H1 (cell line): ENCODE data around the gene PRKN. TPM values are rescaled to one million over a fixed set of nuclear protein-coding genes. Genes with fewer than 3 reads are reported as not detected.

ENCODE experiments used
- CTCF ChIA-PET: fragments of 300-600 bp; sonication (Branson Sonifier 250); formaldehyde crosslinking; loops from one replicate; lab custom pipeline; 2021; ENCODE audit not compliant: partially characterized antibody; lab: Charles Lee
- POLR2A ChIA-PET: fragments of 300-600 bp; sonication (Branson Sonifier 250); formaldehyde crosslinking; loops from one replicate; lab custom pipeline; 2021; ENCODE audit warnings: inconsistent platforms; ENCODE audit not compliant: partially characterized antibody; lab: Charles Lee
- DNase-seq, 2 experiments: peaks; one replicate each; pipeline versions ENCODE4 v3.0.0 to v3.0.0-alpha.2; 2010 to 2022; ENCODE audit warnings: low spot score in 2 of 2, low read depth in 1 of 2, mixed read lengths in 1 of 2
- FAIRE-seq: peaks from 2 replicates; lab custom pipeline; 2011; peaks lifted over from hg19 to GRCh38; lab: Jason Lieb, UNC
- H2AFZ ChIP-seq: 2 replicates; pipeline ENCODE4 v1.8.1; 2012; ENCODE audit warnings: low read length, inconsistent platforms
- H2AK5ac ChIP-seq: 2 replicates; pipeline ENCODE4 v1.6.1; 2013; ENCODE audit warnings: low read depth, low read length
- H2BK120ac ChIP-seq: replicated peaks from 2 replicates; pipeline ENCODE3; 2013; ENCODE audit warnings: low read depth, low read length, inconsistent platforms
- H2BK12ac ChIP-seq: 2 replicates; pipeline ENCODE4 v1.6.1; 2013; ENCODE audit warnings: low read depth, low read length
- H2BK15ac ChIP-seq: 2 replicates; pipeline ENCODE4 v1.6.1; 2013; ENCODE audit warnings: low read length
- H2BK20ac ChIP-seq: 2 replicates; pipeline ENCODE4 v1.6.1; 2013; ENCODE audit warnings: low read length
- H2BK5ac ChIP-seq: 2 replicates; pipeline ENCODE4 v1.6.1; 2013; ENCODE audit warnings: low read depth, low read length
- H3K14ac ChIP-seq: 2 replicates; pipeline ENCODE4 v1.6.1; 2013; ENCODE audit warnings: inconsistent platforms; ENCODE audit not compliant: insufficient read length
- H3K18ac ChIP-seq: 2 replicates; pipeline ENCODE4 v1.6.1; 2013; ENCODE audit warnings: low read length; ENCODE audit errors: extremely low read depth
- H3K23ac ChIP-seq: 2 replicates; pipeline ENCODE4 v1.6.1; 2013; ENCODE audit warnings: inconsistent platforms; ENCODE audit not compliant: insufficient read length
- H3K23me2 ChIP-seq: 2 replicates; pipeline ENCODE4 v1.6.1; 2013; ENCODE audit warnings: low read depth, low read length
- H3K27ac ChIP-seq: 2 replicates; pipeline ENCODE4 v1.6.1; 2011; ENCODE audit warnings: low read depth, low read length, inconsistent platforms
- H3K27me3 ChIP-seq, 4 experiments: replicated peaks in 1 of 4; 1 replicate in 1 of 4; 2 replicates in 3 of 4; pipeline versions ENCODE4 v1.6.1 to v1.8.1; 2011 to 2013; ENCODE audit warnings: low read length in 3 of 4, mild to moderate bottlenecking in 3 of 4, inconsistent platforms in 2 of 4, mixed read lengths in 2 of 4, moderate library complexity in 1 of 4; ENCODE audit not compliant: control insufficient read depth in 3 of 4, insufficient read depth in 3 of 4; ENCODE audit errors: extremely low read depth in 1 of 4
- H3K36me3 ChIP-seq, 4 experiments: 2 replicates each; pipeline versions ENCODE4 v1.6.1 to v1.8.1; 2011 to 2013; ENCODE audit warnings: mild to moderate bottlenecking in 4 of 4, low read length in 3 of 4, moderate library complexity in 2 of 4, control low read depth in 1 of 4, inconsistent platforms in 1 of 4; ENCODE audit not compliant: insufficient read depth in 4 of 4, control insufficient read depth in 2 of 4
- H3K4ac ChIP-seq: replicated peaks from 2 replicates; pipeline ENCODE3; 2013; ENCODE audit warnings: low read length, low read depth, mixed read lengths, inconsistent platforms; ENCODE audit not compliant: insufficient read length
- H3K4me1 ChIP-seq, 4 experiments: replicated peaks in 1 of 4; 1 replicate in 1 of 4; 2 replicates in 3 of 4; pipeline versions ENCODE4 v1.6.1 to v1.8.1; 2011 to 2013; ENCODE audit warnings: low read length in 3 of 4, inconsistent platforms in 2 of 4, mixed read lengths in 1 of 4; ENCODE audit not compliant: insufficient read depth in 4 of 4, control insufficient read depth in 3 of 4
- H3K4me2 ChIP-seq, 2 experiments: 2 replicates each; pipeline versions ENCODE4 v1.6.1 to v1.8.1; 2011 to 2013; ENCODE audit warnings: low read depth in 2 of 2, low read length in 2 of 2, control low read depth in 1 of 2, inconsistent platforms in 1 of 2, mild to moderate bottlenecking in 1 of 2; ENCODE audit not compliant: insufficient read depth in 1 of 2
- H3K4me3 ChIP-seq, 4 experiments: fragments of 200-600, 300-600 bp in 1 of 4; sonication (generic), shearing (Covaris generic), sonication (Bioruptor Twin) in 1 of 4; 2 replicates each; pipeline versions ENCODE4 v1.5.1 to v1.8.1; 2011 to 2016; ENCODE audit warnings: low read length in 4 of 4, low read depth in 3 of 4, control low read depth in 2 of 4, inconsistent platforms in 2 of 4, mild to moderate bottlenecking in 2 of 4, mixed read lengths in 1 of 4, moderate library complexity in 1 of 4; ENCODE audit not compliant: insufficient read depth in 2 of 4; ENCODE audit errors: extremely low read depth in 1 of 4
- H3K56ac ChIP-seq: replicated peaks from 2 replicates; pipeline ENCODE3; 2013; ENCODE audit warnings: low read depth, mild to moderate bottlenecking, mixed read lengths, low read length, inconsistent platforms; ENCODE audit not compliant: insufficient read length
- H3K79me1 ChIP-seq: 2 replicates; pipeline ENCODE4 v1.6.1; 2013; ENCODE audit warnings: low read depth, low read length, control low read depth
- H3K79me2 ChIP-seq, 2 experiments: 2 replicates each; pipeline versions ENCODE4 v1.6.1 to v1.8.1; 2012 to 2013; ENCODE audit warnings: low read length in 2 of 2, mild to moderate bottlenecking in 2 of 2, inconsistent platforms in 1 of 2; ENCODE audit not compliant: insufficient read depth in 2 of 2, control insufficient read depth in 1 of 2
- H3K9ac ChIP-seq, 4 experiments: replicated peaks in 1 of 4; 1 replicate in 1 of 4; 2 replicates in 3 of 4; pipeline versions ENCODE4 v1.6.1 to v1.8.1; 2011 to 2013; ENCODE audit warnings: low read depth in 3 of 4, low read length in 3 of 4, control low read depth in 2 of 4, mild to moderate bottlenecking in 2 of 4, moderate library complexity in 2 of 4, inconsistent platforms in 1 of 4; ENCODE audit errors: extremely low read depth in 1 of 4
- H3K9me3 ChIP-seq, 2 experiments: 2 replicates each; pipeline versions ENCODE4 v1.6.1 to v1.8.1; 2012 to 2013; ENCODE audit warnings: mild to moderate bottlenecking in 2 of 2, moderate library complexity in 2 of 2, control low read depth in 1 of 2, inconsistent platforms in 1 of 2, low read depth in 1 of 2, low read length in 1 of 2, mixed read lengths in 1 of 2; ENCODE audit not compliant: insufficient read depth in 2 of 2
- H4K20me1 ChIP-seq, 2 experiments: replicated peaks in 1 of 2; 2 replicates each; pipeline versions ENCODE3 to v1.8.1; 2011 to 2013; ENCODE audit warnings: inconsistent platforms in 2 of 2, low read length in 2 of 2, mild to moderate bottlenecking in 1 of 2; ENCODE audit not compliant: insufficient read depth in 2 of 2, control insufficient read depth in 1 of 2
- H4K5ac ChIP-seq: 2 replicates; pipeline ENCODE4 v1.6.1; 2013; ENCODE audit warnings: low read length, low read depth, mixed read lengths, inconsistent platforms; ENCODE audit not compliant: insufficient read length
- H4K8ac ChIP-seq: 2 replicates; pipeline ENCODE4 v1.8.0; 2013; ENCODE audit warnings: mild to moderate bottlenecking, moderate library complexity, low read length, inconsistent platforms; ENCODE audit not compliant: insufficient read depth; ENCODE audit errors: extremely low read depth
- H4K91ac ChIP-seq: replicated peaks from 2 replicates; pipeline ENCODE3; 2013; ENCODE audit warnings: low read length, mixed read lengths, inconsistent platforms; ENCODE audit not compliant: insufficient read length
- BCL11A ChIP-seq, 2 experiments: IDR thresholded peaks; one replicate each; pipeline ENCODE4 v1.6.1; 2011; ENCODE audit warnings: low read depth in 2 of 2, low read length in 2 of 2, mild to moderate bottlenecking in 2 of 2
- CHD1 ChIP-seq: IDR thresholded peaks from 2 replicates; pipeline ENCODE4 v1.6.1; 2012; ENCODE audit warnings: low read depth, low read length, improper control_type of control experiment
- CTBP2 ChIP-seq: IDR thresholded peaks from 2 replicates; pipeline ENCODE4 v1.7.0; 2011; ENCODE audit warnings: borderline replicate concordance, mild to moderate bottlenecking, moderate library complexity, mixed read lengths, low read length; ENCODE audit not compliant: insufficient read depth, insufficient read length
- E2F6 ChIP-seq: IDR thresholded peaks from 2 replicates; pipeline ENCODE4 v1.6.1; 2012; ENCODE audit warnings: inconsistent platforms
- EGR1 ChIP-seq: IDR thresholded peaks from 2 replicates; pipeline ENCODE4 v1.6.1; 2011; ENCODE audit warnings: low read depth, low read length, borderline replicate concordance
- KDM5A ChIP-seq: fragments of 200-600 bp; IDR thresholded peaks from 2 replicates; pipeline ENCODE4 v1.7.1; 2012; ENCODE audit warnings: mild to moderate bottlenecking, low read length, inconsistent platforms, mixed read lengths
- NRF1 ChIP-seq: IDR thresholded peaks from 2 replicates; pipeline ENCODE4 v1.6.1; 2011; ENCODE audit warnings: mild to moderate bottlenecking, low read depth, low read length, improper control_type of control experiment
- POU5F1 ChIP-seq: IDR thresholded peaks from 2 replicates; pipeline ENCODE4 v1.6.1; 2011; ENCODE audit warnings: low read depth, mild to moderate bottlenecking, low read length, moderate library complexity
- RAD21 ChIP-seq, 2 experiments: IDR thresholded peaks in 1 of 2; conservative IDR thresholded peaks in 1 of 2; 2 replicates each; pipeline ENCODE4 v1.6.1; 2011; ENCODE audit warnings: low read depth in 2 of 2, low read length in 2 of 2, improper control_type of control experiment in 1 of 2, inconsistent platforms in 1 of 2, mild to moderate bottlenecking in 1 of 2, moderate library complexity in 1 of 2
- SIX5 ChIP-seq: IDR thresholded peaks from 2 replicates; pipeline ENCODE4 v1.6.1; 2011; ENCODE audit warnings: mild to moderate bottlenecking, low read depth, low read length
- USF2 ChIP-seq: IDR thresholded peaks from 2 replicates; pipeline ENCODE4 v1.6.1; 2011; ENCODE audit warnings: low read length, improper control_type of control experiment
- whole genome bisulfite sequencing, 2 experiments: shearing (Covaris generic) in 1 of 2; methylation state at CpG; one replicate each; pipeline versions ENCODE4 v1.1.6 to v1.1.7; 2013 to 2015; ENCODE audit warnings: low lambda C conversion rate in 2 of 2, mixed read lengths in 2 of 2, inconsistent platforms in 1 of 2, low coverage in 1 of 2, missing lambda C conversion rate in 1 of 2; ENCODE audit not compliant: insufficient replicate concordance in 2 of 2, insufficient coverage in 1 of 2, insufficient read length in 1 of 2; ENCODE audit errors: extremely low coverage in 1 of 2, missing lambda C conversion rate in 1 of 2; 5-methylcytosine and 5-hydroxymethylcytosine counted together
- polyA plus RNA-seq, 7 experiments: library from polyadenylated mRNA; depleted of rRNA in 3 of 7; stranded (reverse) in 5 of 7; unstranded in 2 of 7; fragments of >200 nt in 5 of 7; fragments of 200-250 nt in 2 of 7; gene quantifications; 1 replicate in 5 of 7; 2 replicates in 1 of 7; 4 replicates in 1 of 7; pipeline versions ENCODE4 v1.2.1 to v1.2.3, GENCODE V29; 2011 to 2013; ENCODE audit warnings: missing spikeins in 2 of 7, mixed read lengths in 2 of 7
- total RNA-seq: library from RNA; stranded (reverse); fragmentation: NEBNext Ultra II Directional; extraction: Animal tissue kit (Norgen Biotek cat#: 25700); gene quantifications from 2 replicates; pipeline ENCODE4 v1.2.1, GENCODE V29; 2021
- TF ChIP-seq, protein P1 (sequence below): IDR thresholded peaks from 2 replicates; pipeline ENCODE4 v1.6.1; 2011; ENCODE audit warnings: low read depth, mild to moderate bottlenecking, low read length; ENCODE audit not compliant: insufficient read depth

Gene PRKN
- total and polyA plus RNA-seq, 2 of the 8 experiments (the other 6 are each of a cell fraction or from before 2014, with no cell fraction given) = 0.13 to 0.29 TPM

DNA sequence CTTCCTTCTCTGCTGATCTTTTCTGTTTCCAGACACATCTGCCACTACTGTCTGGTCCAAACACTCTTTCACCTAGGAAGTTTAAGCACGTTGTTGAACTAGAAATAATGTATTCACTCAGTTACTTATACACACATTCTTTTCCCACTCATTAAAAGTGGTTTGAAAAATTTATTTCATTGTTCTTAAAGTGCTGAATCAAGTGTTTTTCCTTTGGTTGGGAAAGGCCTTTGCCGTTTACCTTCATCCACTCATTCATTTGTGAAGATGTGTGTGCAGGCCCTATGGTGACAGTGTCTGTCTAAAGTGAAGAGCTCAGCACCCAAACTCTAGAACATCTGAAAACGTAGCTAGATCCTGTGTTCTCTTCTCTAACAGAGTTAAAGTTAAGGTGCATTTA is 1389.6 kb downstream of the PRKN start:
- Histone ChIP-seq H3K27ac (no peak overlapping the region), H3K4me3 (no peak overlapping the region), H3K27me3 (no peaks in the 10 kb centered on the region), H3K36me3 (no peaks in the 10 kb centered on the region), H3K9ac (no peak overlapping the region), H4K8ac (no peak overlapping the region), H2BK20ac (no peak overlapping the region), H4K5ac (no peak overlapping the region), H2BK5ac (no peak overlapping the region), H2AK5ac (no peak overlapping the region), H3K18ac (no peak overlapping the region), H3K79me2 (no peaks in the 10 kb centered on the region), H3K9me3 (peaks cover 0 to 12% of the 10 kb centered on the region in 2 experiments; a peak in 1 of 4 replicates), H2BK12ac (no peak overlapping the region), H4K20me1 (no peaks in the 10 kb centered on the region), H4K91ac (no peak overlapping the region), H3K4ac (no peak overlapping the region), H3K23ac (no peak overlapping the region), H3K56ac (no peak overlapping the region), H3K4me2 (no peak overlapping the region), H3K4me1 (no peaks in the 10 kb centered on the region), H2BK15ac (no peak overlapping the region), H3K14ac (no peak overlapping the region), H3K79me1 (no peaks in the 10 kb centered on the region), H2BK120ac (no peak overlapping the region), H2AFZ (no peak overlapping the region), H3K23me2 (no peaks in the 10 kb centered on the region)
- no peak for FAIRE-seq
- ChIA-PET CTCF (no interaction called here), POLR2A (interaction anchor here (1.1 kb wide), 1 partner anchor 13 kb away, joined by 3 read pairs; no protein-coding TSS in a partner anchor)
- no peak for DNase-seq
- WGBS, 2 experiments = 78% methylated on average over 3 of the region's 3 CpGs; no CpG with 5 or more reads in 1 of the 2 experiments
- TF ChIP-seq RAD21 (IDR thresholded peaks at IDR 0.05 in 1 of 2, conservative IDR thresholded peaks at IDR 0.05 in 1 of 2; ENCODE audit: low read depth in 2 of 2, low read length in 2 of 2) (no peak), E2F6 (no peak), EGR1 (no peak), SIX5 (no peak), USF2 (no peak), NRF1 (no peak), BCL11A (IDR thresholded peaks at IDR 0.05; ENCODE audit: low read depth in 2 of 2, low read length in 2 of 2) (no peak), KDM5A (no peak), POU5F1 (no peak), CTBP2 (no peak), CHD1 (no peak)
- TF ChIP-seq, protein P1, sequence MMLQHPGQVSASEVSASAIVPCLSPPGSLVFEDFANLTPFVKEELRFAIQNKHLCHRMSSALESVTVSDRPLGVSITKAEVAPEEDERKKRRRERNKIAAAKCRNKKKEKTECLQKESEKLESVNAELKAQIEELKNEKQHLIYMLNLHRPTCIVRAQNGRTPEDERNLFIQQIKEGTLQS = no peak
